ENCODE data around the gene METTL3. TPM values are rescaled to one million over a fixed set of nuclear protein-coding genes. Genes with fewer than 3 reads are reported as not detected.

The METTL3 gene
- total RNA-seq, 2 donors from 2014 or later = 25.1 to 27.4 TPM

DNA sequence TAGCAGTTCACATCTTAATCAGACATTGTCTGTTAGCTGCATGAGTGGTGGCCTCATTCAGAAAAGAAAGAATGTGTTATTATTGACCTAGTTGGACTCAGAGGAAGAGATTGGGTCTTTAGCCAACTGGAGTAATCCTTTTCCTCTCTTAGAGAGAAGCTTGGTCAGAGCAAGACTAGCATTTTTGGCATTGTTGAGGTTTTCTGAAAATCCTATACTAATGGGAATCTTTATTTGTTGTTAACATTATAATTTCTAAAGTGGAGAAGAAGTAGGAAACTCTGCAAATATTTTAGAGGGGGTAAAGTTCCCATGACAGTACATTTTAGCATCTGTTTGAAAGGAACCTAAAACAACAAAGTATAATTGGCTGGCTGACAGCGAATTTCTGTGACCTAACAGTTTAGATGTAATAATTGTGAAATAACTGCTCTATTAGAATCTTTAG lies 24.5 kb downstream of the METTL3 start:
- no peak overlapping the region for H3K27ac ChIP-seq
- H3K4me3 ChIP-seq = no peak overlapping the region
- H3K36me3 ChIP-seq = peaks cover 54% of the 10 kb centered on the region
- no peaks in the 10 kb centered on the region for H3K4me1 ChIP-seq
- H3K9me3 ChIP-seq = no peaks in the 10 kb centered on the region
- TF ChIP-seq, protein P1, sequence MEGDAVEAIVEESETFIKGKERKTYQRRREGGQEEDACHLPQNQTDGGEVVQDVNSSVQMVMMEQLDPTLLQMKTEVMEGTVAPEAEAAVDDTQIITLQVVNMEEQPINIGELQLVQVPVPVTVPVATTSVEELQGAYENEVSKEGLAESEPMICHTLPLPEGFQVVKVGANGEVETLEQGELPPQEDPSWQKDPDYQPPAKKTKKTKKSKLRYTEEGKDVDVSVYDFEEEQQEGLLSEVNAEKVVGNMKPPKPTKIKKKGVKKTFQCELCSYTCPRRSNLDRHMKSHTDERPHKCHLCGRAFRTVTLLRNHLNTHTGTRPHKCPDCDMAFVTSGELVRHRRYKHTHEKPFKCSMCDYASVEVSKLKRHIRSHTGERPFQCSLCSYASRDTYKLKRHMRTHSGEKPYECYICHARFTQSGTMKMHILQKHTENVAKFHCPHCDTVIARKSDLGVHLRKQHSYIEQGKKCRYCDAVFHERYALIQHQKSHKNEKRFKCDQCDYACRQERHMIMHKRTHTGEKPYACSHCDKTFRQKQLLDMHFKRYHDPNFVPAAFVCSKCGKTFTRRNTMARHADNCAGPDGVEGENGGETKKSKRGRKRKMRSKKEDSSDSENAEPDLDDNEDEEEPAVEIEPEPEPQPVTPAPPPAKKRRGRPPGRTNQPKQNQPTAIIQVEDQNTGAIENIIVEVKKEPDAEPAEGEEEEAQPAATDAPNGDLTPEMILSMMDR (IDR thresholded peaks at IDR 0.05) = no peak
- no peak for DNase-seq (ENCODE audit: low spot score)
- no peaks in the 10 kb centered on the region for H3K27me3 ChIP-seq

DNA sequence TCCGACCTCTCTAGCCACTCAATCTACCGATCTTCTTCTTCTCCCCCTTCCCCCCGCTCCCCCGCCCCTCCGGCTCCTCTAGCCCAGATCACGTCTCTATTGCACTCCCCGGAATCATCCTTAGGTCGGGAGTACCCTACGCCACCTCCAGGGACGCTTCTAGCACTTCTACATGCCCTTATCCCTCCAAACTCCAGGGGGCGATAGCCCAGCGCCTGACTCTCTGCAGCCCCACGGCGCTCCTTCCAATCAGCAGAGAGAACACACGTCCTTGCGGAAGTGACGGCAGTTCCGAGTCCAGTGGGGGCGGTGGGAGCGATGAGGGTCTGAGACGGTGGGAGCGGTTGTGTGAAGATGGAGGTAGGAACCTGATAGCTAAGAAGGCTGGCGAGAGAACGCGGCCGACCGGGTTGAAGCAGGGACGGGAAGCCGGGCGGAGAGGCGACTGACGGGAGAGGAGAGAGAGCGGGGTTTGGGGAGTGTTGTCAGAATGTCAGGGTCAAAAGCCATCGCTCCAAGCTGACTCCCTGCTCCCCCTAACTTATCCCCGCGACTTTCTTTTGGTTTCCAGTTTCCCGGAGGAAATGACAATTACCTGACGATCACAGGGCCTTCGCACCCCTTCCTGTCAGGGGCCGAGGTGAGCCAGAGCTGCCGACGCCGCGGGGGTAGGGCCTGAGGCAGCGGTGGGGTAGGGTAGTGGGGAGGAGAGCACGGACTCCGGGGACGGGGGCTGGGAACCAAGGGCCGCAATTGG lies 34.0 kb downstream of the METTL3 start, which contains the start of the genes RAB2B and TOX4:
TSS of gene RAB2B (minus strand) at position 35 of the 757 bp plus-strand sequence. CDS start 87 bp downstream, outside the sequence.
TSS of gene TOX4 (plus strand) at position 271 of the 757 bp plus-strand sequence. CDS start at position 355, 84 bp downstream.
- peak within 1 kb of the TSS; percentile 79 to 81 for H3K4me3 ChIP-seq
- H3K27me3 ChIP-seq = no peaks in the 10 kb centered on the region
- TF ChIP-seq, protein P1 (IDR thresholded peaks at IDR 0.05) = peak; percentile 93 to 97
- peaks cover 11% of the 10 kb centered on the region for H3K36me3 ChIP-seq
- peak; percentile 94 for DNase-seq (ENCODE audit: low spot score)
- peaks cover 0 to 23% of the 10 kb centered on the region in 2 donors for H3K4me1 ChIP-seq
- peak within 1 kb of the TSS; percentile 83 to 85 for H3K27ac ChIP-seq
- H3K9me3 ChIP-seq = no peaks in the 10 kb centered on the region

DNA sequence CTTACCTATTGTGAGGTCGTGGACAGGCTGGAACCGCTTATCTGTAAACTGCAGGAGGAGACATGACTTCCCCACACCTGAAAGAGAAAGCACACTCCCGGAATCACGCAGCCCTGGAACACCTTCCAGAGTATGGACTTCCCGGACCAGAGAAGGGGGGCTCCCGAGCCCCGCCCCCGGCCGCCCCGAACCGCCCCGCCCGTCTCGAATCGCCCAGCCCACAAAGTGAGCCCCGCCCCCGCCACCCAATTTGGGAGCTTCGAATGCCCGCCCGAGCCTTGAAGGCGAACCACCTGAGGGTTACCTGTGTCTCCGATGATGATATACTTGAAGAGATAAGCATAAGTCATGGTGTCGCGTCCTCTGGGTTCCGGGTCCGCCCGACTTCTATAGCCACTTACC lies 34.6 kb downstream of the METTL3 start:
- peaks cover 0 to 23% of the 10 kb centered on the region in 2 donors for H3K4me1 ChIP-seq
- H3K27ac ChIP-seq = peak overlapping the region; percentile 83 to 85
- peaks cover 11% of the 10 kb centered on the region for H3K36me3 ChIP-seq

DNA sequence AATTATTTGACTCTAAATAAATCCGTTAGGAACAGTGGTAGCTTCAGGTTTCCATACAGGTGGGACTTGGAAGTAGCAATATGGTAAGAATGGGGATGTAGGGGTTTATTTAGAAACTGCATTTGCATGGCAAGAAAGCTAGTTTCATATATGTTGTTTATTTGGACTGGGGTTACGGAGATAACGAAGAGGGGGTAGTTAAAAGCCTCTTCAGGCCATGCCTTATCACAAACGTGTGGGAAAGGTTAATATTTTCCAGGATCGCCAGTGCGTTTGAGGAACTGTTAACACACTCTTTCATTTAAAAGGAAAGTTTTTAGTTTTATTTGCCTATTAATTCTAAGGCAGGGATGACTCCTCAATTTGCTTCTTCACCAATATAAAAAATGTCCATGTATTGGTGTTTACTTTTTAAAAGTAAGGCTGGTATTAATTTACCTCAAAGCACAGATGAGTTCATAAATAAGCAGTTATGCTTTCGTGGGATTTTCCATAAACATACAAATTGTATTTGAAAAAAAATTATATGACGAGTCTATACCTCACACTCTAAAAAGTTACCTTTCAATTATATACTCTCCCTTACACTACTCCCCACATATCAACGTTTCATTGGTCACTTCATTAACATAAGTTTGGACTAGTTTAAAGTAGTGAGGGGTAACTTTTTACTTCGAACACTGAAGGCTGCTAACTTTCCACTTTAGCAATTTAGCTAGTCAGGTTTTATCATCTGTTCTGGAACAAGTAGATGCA lies 35.2 kb downstream of the METTL3 start:
- no peak for DNase-seq (ENCODE audit: low spot score)
- peaks cover 0 to 23% of the 10 kb centered on the region in 2 donors for H3K4me1 ChIP-seq
- TF ChIP-seq, protein P1 (IDR thresholded peaks at IDR 0.05) = no peak
- H3K27ac ChIP-seq = peak overlapping the region; percentile 83 to 85
- peak overlapping the region; percentile 79 to 81 for H3K4me3 ChIP-seq
- no peaks in the 10 kb centered on the region for H3K27me3 ChIP-seq
- peaks cover 11% of the 10 kb centered on the region for H3K36me3 ChIP-seq
- H3K9me3 ChIP-seq = no peaks in the 10 kb centered on the region

More for the DNA sequence above, 34.6 kb downstream of the METTL3 start:
- TF ChIP-seq, protein P1 (IDR thresholded peaks at IDR 0.05) = no peak
- peak overlapping the region; percentile 79 to 81 for H3K4me3 ChIP-seq
- H3K9me3 ChIP-seq = no peaks in the 10 kb centered on the region
- no peaks in the 10 kb centered on the region for H3K27me3 ChIP-seq
- peak; percentile 85 for DNase-seq (ENCODE audit: low spot score)

DNA sequence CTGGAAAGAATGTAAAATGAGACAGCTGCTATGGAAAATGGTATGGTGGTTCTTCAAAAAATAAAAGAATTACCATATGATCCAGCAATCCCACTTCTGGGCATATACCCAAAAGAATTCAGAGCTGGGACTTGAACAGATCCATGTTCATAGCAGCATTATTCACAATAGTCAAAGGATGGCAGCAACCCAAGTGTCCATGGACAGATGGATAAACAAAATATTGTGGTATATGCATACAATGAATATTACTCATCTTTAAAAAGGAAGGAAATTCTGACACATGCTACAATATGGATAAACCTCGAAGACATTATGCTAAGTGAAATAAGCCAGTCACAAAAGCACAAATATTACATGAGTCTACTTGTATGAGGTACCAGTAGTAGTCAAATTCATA lies 43.5 kb downstream of the METTL3 start:
- Histone ChIP-seq H3K27me3 (no peaks in the 10 kb centered on the region), H3K4me3 (no peak overlapping the region), H3K36me3 (peaks cover 42% of the 10 kb centered on the region), H3K9me3 (no peaks in the 10 kb centered on the region), H3K27ac (no peak overlapping the region), H3K4me1 (no peaks in the 10 kb centered on the region)
- TF ChIP-seq, protein P1 (IDR thresholded peaks at IDR 0.05) = no peak
- DNase-seq (ENCODE audit: low spot score) = no peak

All from right atrium auricular region (tissue), 2 donors.